Colonic mucosa (tissue), 4 donors: ENCODE data around the gene AFF1. TPM values are rescaled to one million over a fixed set of nuclear protein-coding genes. Genes with fewer than 3 reads are reported as not detected.

Experiments used
- DNase-seq: peaks from one replicate; pipeline ENCODE4 v3.0.0-alpha.2; 2020
- H3K27ac ChIP-seq: fragments of 200-600 bp; one replicate; pipeline ENCODE4 v1.8.0; 2021
- H3K27me3 ChIP-seq: fragments of 200-600 bp; one replicate; pipeline ENCODE4 v1.8.0; 2021
- H3K36me3 ChIP-seq: fragments of 200-600 bp; one replicate; pipeline ENCODE4 v1.8.0; 2021
- H3K4me1 ChIP-seq: fragments of 200-600 bp; one replicate; pipeline ENCODE4 v1.8.0; 2021; ENCODE audit warnings: mild to moderate bottlenecking
- H3K4me3 ChIP-seq: fragments of 200-600 bp; one replicate; pipeline ENCODE4 v1.8.0; 2021
- H3K9ac ChIP-seq, 2 donors: one replicate each; pipeline ENCODE4 v1.7.0; 2013; ENCODE audit warnings: control low read depth in 2 of 2, low read depth in 2 of 2, low read length in 2 of 2
- H3K9me3 ChIP-seq: fragments of 200-600 bp; one replicate; pipeline ENCODE4 v1.8.0; 2021
- CTCF ChIP-seq: fragments of 200-600 bp; IDR thresholded peaks from one replicate; pipeline ENCODE4 v1.8.0; 2022; ENCODE audit warnings: antibody characterized with exemption, mild to moderate bottlenecking
- intact Hi-C: fragments of 100-400 bp; cut with DNase I; formaldehyde crosslinking; loops from one replicate; pipeline ENCODE4 v1.14.1; 2022
- total RNA-seq, 2 donors: library from RNA; stranded (reverse); fragmentation: NEBNext Ultra II Directional in 1 of 2; extraction: Animal tissue kit (Norgen Biotek cat#: 25700) in 1 of 2; gene quantifications; one replicate each; pipeline ENCODE4 v1.2.1, GENCODE V29; 2021
- donor health status: healthy.
- donor health status: DM: no; HTN: no; CAD: no.
- donor health status: DM: no; HTN: no; CAD: no.

Gene AFF1
- total RNA-seq, 2 donors from 2014 or later = 73.5 to 104 TPM

GRCh38 chr4:87051121-87051713 lies 116.4 kb downstream of the AFF1 start:
- Histone ChIP-seq H3K27ac (no peak overlapping the region), H3K4me1 (no peaks in the 10 kb centered on the region)
- intact Hi-C loops = no loop called here

GRCh38 chr4:87052615-87053014 lies 117.8 kb downstream of the AFF1 start:
- Histone ChIP-seq H3K36me3 (no peaks in the 10 kb centered on the region), H3K27ac (no peak overlapping the region), H3K4me3 (no peak overlapping the region), H3K4me1 (no peaks in the 10 kb centered on the region), H3K9me3 (no peaks in the 10 kb centered on the region), H3K27me3 (no peaks in the 10 kb centered on the region), H3K9ac (no peak overlapping the region)
- intact Hi-C loops = no loop called here
- no peak for DNase-seq
- no peak for TF ChIP-seq CTCF

More at GRCh38 chr4:87051121-87051713, 116.4 kb downstream of the AFF1 start:
- DNase-seq = no peak
- Histone ChIP-seq H3K4me3 (no peak overlapping the region), H3K9me3 (no peaks in the 10 kb centered on the region), H3K9ac (no peak overlapping the region), H3K27me3 (no peaks in the 10 kb centered on the region), H3K36me3 (peaks cover 7% of the 10 kb centered on the region)
- no peak for TF ChIP-seq CTCF

- Histone ChIP-seq H3K27me3 (no peaks in the 10 kb centered on the region), H3K9ac (no peak overlapping the region), H3K36me3 (no peaks in the 10 kb centered on the region), H3K9me3 (no peaks in the 10 kb centered on the region), H3K4me1 (no peaks in the 10 kb centered on the region), H3K27ac (peak overlapping the region; percentile 2), H3K4me3 (no peak overlapping the region)
- intact Hi-C loops = no loop called here
- no peak for DNase-seq
- TF ChIP-seq CTCF = no peak
These were observed 118.4 kb downstream of the AFF1 start for GRCh38 chr4:87053176-87053658.

DNA sequence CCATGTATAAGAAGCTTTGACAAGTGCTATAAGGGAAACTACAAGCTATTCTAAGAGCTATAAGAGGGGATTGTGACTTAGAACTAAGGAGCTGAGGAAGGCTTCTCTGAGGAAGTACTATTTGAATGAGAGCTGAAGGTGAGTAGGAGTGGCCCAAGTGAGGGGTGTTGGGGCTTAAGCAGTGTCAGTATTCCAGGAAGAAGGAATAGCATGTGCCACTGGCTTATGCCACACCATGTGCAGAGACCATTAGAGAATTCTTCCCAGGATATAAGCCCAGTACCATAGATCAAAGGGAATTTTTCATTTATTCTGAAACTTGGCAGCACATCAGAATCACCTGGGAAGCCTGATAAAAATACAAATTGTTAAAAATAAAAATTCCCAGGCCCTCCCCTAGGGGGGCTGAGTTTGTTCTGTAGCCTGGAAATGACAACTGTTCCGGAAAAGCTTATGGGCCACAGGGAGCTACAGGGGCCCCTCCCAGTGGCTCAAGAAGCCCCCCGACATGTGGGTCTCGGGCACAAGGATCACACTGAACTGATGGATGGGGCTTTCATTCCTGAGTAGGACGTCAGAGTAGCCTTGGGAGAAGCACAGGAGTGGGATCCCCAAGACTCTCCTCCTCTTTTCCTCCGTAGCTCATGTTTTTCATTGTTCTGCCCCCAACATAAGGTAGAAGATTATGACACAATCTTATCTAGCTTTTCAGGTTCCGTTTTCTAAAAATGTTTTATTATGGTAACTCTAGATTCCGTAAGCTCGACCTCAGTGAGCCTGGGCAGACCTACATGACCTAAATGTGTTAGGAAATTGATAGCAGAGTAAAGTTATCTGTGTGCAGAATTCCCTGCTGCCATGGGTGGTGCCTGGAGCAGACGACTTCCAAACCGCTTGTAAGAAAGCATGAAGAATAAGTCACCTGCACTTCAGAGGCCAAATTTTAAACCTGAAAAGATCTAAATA lies 119.3 kb downstream of the AFF1 start:
- intact Hi-C loops = no loop called here
- Histone ChIP-seq H3K27ac (no peak overlapping the region), H3K4me1 (no peaks in the 10 kb centered on the region), H3K27me3 (no peaks in the 10 kb centered on the region), H3K9ac (no peak overlapping the region), H3K9me3 (no peaks in the 10 kb centered on the region), H3K4me3 (no peak overlapping the region), H3K36me3 (no peaks in the 10 kb centered on the region)
- TF ChIP-seq CTCF = no peak
- DNase-seq = no peak

DNA sequence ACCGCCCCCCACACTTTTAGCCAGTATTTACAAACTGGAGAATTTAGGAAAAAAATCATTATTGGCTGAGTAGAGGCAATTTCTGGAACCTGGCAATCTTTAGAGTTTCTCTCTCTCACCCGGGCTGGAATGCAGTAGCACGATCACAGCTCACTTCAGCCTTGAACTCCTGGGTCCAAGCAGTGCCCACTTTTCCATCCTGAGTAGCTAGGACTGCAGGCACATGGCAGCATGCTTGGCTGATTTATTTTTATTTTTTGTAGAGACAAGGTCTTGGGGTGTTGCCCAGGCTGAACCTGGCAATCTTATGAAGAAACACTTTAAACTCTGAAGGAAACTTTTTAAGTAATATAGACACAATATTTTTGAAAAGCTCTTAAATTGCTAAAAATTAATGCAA lies 120.1 kb downstream of the AFF1 start:
- intact Hi-C loops = no loop called here
- TF ChIP-seq CTCF = no peak
- H3K36me3 ChIP-seq = no peaks in the 10 kb centered on the region
- no peaks in the 10 kb centered on the region for H3K9me3 ChIP-seq
- no peak for DNase-seq
- no peaks in the 10 kb centered on the region for H3K27me3 ChIP-seq
- no peak overlapping the region for H3K4me3 ChIP-seq
- no peak overlapping the region for H3K27ac ChIP-seq
- peak overlapping the region in 1 of 2 donors; percentile 2 for H3K9ac ChIP-seq
- no peaks in the 10 kb centered on the region for H3K4me1 ChIP-seq
